ENCODE measurements around the gene E2F6. TPM values are rescaled to one million over a fixed set of nuclear protein-coding genes. Genes with fewer than 3 reads are reported as not detected.

Gene E2F6
- total RNA-seq, 1 experiment from 2014 or later: 25.6 TPM

DNA sequence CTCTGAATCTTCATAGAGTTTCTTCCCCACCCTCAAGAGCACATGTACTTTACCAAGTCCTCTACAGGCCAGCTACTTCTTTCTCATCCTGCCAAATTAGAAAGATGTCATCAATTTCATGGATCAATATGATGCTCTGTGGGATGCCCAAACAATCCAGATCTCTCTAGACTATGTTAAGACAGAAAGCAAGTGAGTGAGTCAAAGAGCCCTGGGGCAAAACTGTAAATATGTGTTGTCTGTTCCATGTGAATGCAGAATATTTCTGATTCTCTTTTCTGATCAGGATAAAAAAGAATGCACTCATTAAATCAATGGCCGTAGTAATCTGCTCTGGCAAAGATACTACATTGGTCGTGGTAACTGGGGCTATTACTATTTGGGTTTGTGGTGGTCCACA lies 68.4 kb downstream of the E2F6 start:
- DNase-seq: no peak
- CTCF ChIA-PET: no interaction called here
- Mint-ChIP-seq H3K9me3 (ENCODE audit: low read depth, unreplicated experiment) (no peaks in the 10 kb centered on the region), H3K36me3 (ENCODE audit: insufficient read depth, unreplicated experiment) (no peaks in the 10 kb centered on the region), H3K4me1 (ENCODE audit: low read depth, unreplicated experiment) (peaks cover 24% of the 10 kb centered on the region), H3K27me3 (ENCODE audit: unreplicated experiment) (peaks cover 38% of the 10 kb centered on the region), H3K27ac (ENCODE audit: unreplicated experiment) (no peak overlapping the region), H3K4me3 (ENCODE audit: low read depth, unreplicated experiment) (no peak overlapping the region)
- no TSS peak for BruUV-seq (replicated peaks)
- TF ChIP-seq, protein P1, sequence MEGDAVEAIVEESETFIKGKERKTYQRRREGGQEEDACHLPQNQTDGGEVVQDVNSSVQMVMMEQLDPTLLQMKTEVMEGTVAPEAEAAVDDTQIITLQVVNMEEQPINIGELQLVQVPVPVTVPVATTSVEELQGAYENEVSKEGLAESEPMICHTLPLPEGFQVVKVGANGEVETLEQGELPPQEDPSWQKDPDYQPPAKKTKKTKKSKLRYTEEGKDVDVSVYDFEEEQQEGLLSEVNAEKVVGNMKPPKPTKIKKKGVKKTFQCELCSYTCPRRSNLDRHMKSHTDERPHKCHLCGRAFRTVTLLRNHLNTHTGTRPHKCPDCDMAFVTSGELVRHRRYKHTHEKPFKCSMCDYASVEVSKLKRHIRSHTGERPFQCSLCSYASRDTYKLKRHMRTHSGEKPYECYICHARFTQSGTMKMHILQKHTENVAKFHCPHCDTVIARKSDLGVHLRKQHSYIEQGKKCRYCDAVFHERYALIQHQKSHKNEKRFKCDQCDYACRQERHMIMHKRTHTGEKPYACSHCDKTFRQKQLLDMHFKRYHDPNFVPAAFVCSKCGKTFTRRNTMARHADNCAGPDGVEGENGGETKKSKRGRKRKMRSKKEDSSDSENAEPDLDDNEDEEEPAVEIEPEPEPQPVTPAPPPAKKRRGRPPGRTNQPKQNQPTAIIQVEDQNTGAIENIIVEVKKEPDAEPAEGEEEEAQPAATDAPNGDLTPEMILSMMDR (IDR thresholded peaks at IDR 0.05; ENCODE audit: unreplicated experiment): no peak
- intact Hi-C loops (cut with micrococcal nuclease; ENCODE audit: unreplicated experiment): no loop called here

DNA sequence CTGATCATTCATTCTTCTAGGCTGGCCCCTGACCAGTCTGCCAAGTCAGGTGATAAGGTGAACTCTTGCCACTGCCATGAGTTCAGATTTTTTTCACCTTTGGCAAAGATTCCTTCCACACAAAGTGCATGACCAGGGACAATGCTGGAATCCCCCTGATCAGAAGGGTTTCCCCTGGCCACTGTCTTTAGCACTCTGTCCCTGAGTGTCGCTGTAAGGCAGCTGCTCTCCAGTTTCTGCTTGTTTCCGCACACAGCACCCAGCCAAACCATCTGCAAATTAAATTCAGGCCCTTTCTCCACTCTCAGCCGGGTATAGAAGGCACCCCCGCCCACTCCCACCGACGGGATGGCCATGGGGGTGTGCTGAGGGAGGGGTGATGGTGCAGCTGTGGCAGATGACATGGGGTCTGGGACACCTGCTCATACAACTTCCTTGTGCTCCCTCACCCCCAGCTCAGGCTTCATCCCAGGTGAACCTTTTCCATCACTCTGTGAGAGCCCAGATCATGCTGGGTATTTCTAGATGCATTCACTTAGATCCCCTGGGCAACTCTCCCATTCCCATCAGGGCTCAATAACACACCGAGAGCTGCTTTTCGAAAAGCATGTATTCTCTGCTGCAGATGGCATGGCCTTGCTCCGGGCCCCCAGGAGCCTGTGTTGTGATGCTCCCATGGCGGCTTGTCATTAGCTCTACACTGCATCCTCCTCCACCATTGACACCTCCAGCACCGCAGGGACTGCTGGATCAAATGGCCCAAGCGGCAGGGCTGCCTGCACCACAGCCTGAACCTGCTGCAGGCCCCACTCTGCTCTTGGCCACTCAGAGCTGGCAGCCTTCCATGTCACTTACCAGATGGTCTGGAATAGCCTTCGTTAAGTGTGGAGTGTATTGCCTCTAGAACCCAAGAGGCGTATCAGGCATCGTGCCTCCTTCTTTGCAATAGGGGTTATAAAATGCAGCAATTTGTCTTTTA lies 69.2 kb downstream of the E2F6 start:
- Mint-ChIP-seq H3K36me3 (ENCODE audit: insufficient read depth, unreplicated experiment) (peaks cover under 1% of the 10 kb centered on the region), H3K4me3 (ENCODE audit: low read depth, unreplicated experiment) (no peak overlapping the region), H3K4me1 (ENCODE audit: low read depth, unreplicated experiment) (peaks cover 30% of the 10 kb centered on the region), H3K9me3 (ENCODE audit: low read depth, unreplicated experiment) (no peaks in the 10 kb centered on the region), H3K27me3 (ENCODE audit: unreplicated experiment) (peaks cover 38% of the 10 kb centered on the region), H3K27ac (ENCODE audit: unreplicated experiment) (no peak overlapping the region)
- no TSS peak for BruUV-seq (replicated peaks)
- DNase-seq: no peak
- intact Hi-C loops (cut with micrococcal nuclease; ENCODE audit: unreplicated experiment): no loop called here
- CTCF ChIA-PET: interaction anchor here (1.2 kb wide), 1 partner anchor 54 kb away, joined by 3 read pairs; no protein-coding TSS in a partner anchor
- TF ChIP-seq, protein P1 (IDR thresholded peaks at IDR 0.05; ENCODE audit: unreplicated experiment): no peak

DNA sequence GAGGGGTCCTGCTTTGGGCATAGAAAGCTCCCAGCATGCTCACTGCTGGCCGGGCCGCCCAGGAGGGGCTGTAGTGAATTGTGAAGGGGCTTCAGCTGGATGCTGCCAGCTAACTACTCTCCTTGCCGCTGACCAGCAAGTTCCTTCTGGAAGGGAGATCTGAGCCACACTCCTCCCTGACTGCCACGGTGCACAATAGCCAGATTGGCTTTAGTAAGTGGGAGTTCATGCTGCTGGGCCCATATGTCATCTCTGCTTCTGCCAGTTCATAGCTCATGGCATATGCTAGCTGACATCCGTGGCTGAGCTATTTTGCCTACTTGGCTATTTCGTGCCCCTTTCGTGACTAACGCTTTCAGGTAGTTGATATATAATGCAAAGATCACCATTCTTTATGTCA lies 69.9 kb downstream of the E2F6 start:
- TF ChIP-seq, protein P1 (IDR thresholded peaks at IDR 0.05; ENCODE audit: unreplicated experiment): no peak
- DNase-seq: no peak
- Mint-ChIP-seq H3K36me3 (ENCODE audit: insufficient read depth, unreplicated experiment) (peaks cover 8% of the 10 kb centered on the region), H3K27me3 (ENCODE audit: unreplicated experiment) (peaks cover 38% of the 10 kb centered on the region), H3K4me1 (ENCODE audit: low read depth, unreplicated experiment) (peaks cover 38% of the 10 kb centered on the region), H3K4me3 (ENCODE audit: low read depth, unreplicated experiment) (no peak overlapping the region), H3K9me3 (ENCODE audit: low read depth, unreplicated experiment) (no peaks in the 10 kb centered on the region), H3K27ac (ENCODE audit: unreplicated experiment) (no peak overlapping the region)
- CTCF ChIA-PET: interaction anchor here (1.2 kb wide), 1 partner anchor 53 kb away, joined by 3 read pairs; no protein-coding TSS in a partner anchor
- BruUV-seq (replicated peaks): no TSS peak
- intact Hi-C loops (cut with micrococcal nuclease; ENCODE audit: unreplicated experiment): no loop called here

DNA sequence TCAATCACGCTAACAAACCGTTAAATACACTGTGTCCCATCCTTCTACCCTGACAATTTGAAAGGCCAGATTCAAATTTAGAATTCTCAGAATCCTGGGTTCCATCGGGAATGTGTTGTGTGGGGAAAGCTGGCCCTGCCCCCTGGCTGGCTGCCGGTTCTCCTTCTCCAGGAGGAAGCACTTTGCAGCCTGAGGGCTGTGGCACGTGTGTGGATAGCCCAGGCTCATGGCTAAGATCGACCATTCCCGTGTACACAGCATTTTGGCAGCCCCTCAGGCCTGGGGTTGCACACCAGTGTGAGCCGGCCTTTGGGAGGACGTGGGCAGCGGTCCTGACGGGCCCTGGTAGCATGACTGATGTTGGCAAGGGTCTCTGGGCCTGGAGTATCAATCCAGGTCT lies 70.6 kb downstream of the E2F6 start:
- Mint-ChIP-seq H3K36me3 (ENCODE audit: insufficient read depth, unreplicated experiment) (peaks cover 9% of the 10 kb centered on the region), H3K4me1 (ENCODE audit: low read depth, unreplicated experiment) (peaks cover 42% of the 10 kb centered on the region), H3K27me3 (ENCODE audit: unreplicated experiment) (peaks cover 38% of the 10 kb centered on the region), H3K27ac (ENCODE audit: unreplicated experiment) (no peak overlapping the region), H3K9me3 (ENCODE audit: low read depth, unreplicated experiment) (no peaks in the 10 kb centered on the region), H3K4me3 (ENCODE audit: low read depth, unreplicated experiment) (no peak overlapping the region)
- BruUV-seq (replicated peaks): no TSS peak
- no peak for DNase-seq
- TF ChIP-seq, protein P1 (IDR thresholded peaks at IDR 0.05; ENCODE audit: unreplicated experiment): no peak
- intact Hi-C loops (cut with micrococcal nuclease; ENCODE audit: unreplicated experiment): no loop called here
- CTCF ChIA-PET: no interaction called here

Other genes starting within 250 kb of the E2F6 start
- gene ROCK2, start 121.5 kb downstream of the E2F6 start, total RNA-seq (2022): 30.8 and 35.3 TPM in 2 replicates
- gene GREB1, start 67.9 kb upstream of the E2F6 start, total RNA-seq (2022): 0.54 and 0.90 TPM in 2 replicates
- gene NTSR2, start 204.0 kb upstream of the E2F6 start, total RNA-seq (2022): not detected in 2 replicates

Measured in Calu3 (cell line).